GM20000 (cell line): ENCODE data around the gene TNFRSF18.

Source experiments
- DNase-seq: peaks from one replicate; pipeline ENCODE4 v3.0.0; 2012; ENCODE audit warnings: low spot score
- CTCF ChIP-seq: IDR thresholded peaks from 2 replicates; pipeline ENCODE4 v1.5.1; 2012; ENCODE audit warnings: mild to moderate bottlenecking, control low read depth; ENCODE audit errors: extremely low read depth, missing control alignments

Gene TNFRSF18

GRCh38 chr1:1229770-1230169 is 23.4 kb upstream of the TNFRSF18 start:
- DNase-seq, result no peak
- no peak for TF ChIP-seq CTCF

GRCh38 chr1:1228596-1229321 is 22.4 kb upstream of the TNFRSF18 start:
- no peak for TF ChIP-seq CTCF
- DNase-seq, result no peak

- no peak for TF ChIP-seq CTCF
- DNase-seq, result no peak
Observed at GRCh38 chr1:1228187-1228586, 21.8 kb upstream of the TNFRSF18 start.

- no peak for TF ChIP-seq CTCF
- no peak for DNase-seq
Observed at GRCh38 chr1:1227386-1227785, 21.0 kb upstream of the TNFRSF18 start.

GRCh38 chr1:1226566-1227362 is 20.4 kb upstream of the TNFRSF18 start:
- DNase-seq, result no peak
- no peak for TF ChIP-seq CTCF

GRCh38 chr1:1225913-1226312 is 19.5 kb upstream of the TNFRSF18 start:
- TF ChIP-seq CTCF, result no peak
- no peak for DNase-seq

GRCh38 chr1:1225238-1225845 is 18.9 kb upstream of the TNFRSF18 start:
- no peak for TF ChIP-seq CTCF
- DNase-seq, result no peak
